ENCODE results near the gene TGFBR3. TPM values are rescaled to one million over a fixed set of nuclear protein-coding genes. Genes with fewer than 3 reads are reported as not detected.
"Not testable (repeated sequence)": the region's sequence is repeated elsewhere in the genome, so short reads cannot be mapped to it uniquely, and the experiment has no call there.

TGFBR3 gene
- total RNA-seq, 4 donors from 2014 or later, result 87.8 to 388 (median 212) TPM

DNA sequence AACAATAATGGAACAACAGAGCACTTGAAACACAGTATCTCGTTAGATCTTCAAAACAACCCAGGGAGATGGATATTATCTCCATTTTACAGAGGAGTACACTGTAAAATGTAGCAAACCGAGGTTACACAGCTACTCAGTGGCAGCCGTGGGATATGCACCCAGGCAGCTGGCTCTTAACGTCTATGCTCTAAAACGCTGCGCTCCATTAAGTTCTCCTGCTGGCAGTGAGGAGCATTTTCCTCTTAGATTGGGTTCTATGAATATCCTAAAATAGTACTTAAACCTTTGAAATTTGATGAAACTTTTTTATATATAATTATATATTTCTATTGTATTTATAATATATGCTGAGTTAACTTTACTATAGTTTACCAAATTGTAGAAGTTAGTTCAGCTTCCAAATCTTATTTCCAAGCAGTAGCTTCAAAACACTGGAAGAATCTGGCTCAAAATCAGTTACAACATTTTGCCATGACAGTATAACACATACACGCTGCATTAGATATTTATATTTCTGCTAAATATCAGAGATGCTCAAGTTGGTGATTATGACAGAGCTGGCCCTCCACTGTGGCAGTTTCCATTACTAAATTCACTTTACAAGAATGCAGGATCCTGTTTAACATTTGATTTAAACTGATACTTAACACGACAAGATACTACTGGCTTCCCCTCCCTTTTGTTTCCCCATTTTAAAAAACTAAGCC lies 49.5 kb downstream of the TGFBR3 start:
- Histone ChIP-seq H3K27ac (peak overlapping the region in 1 of 2 donors; percentile 57), H3K9me3 (no peaks in the 10 kb centered on the region), H3K4me3 (no peak overlapping the region), H3K27me3 (no peaks in the 10 kb centered on the region), H3K36me3 (no peaks in the 10 kb centered on the region), H3K4me1 (peaks cover 3 to 7% of the 10 kb centered on the region in 2 donors)
- TF ChIP-seq, protein P1, sequence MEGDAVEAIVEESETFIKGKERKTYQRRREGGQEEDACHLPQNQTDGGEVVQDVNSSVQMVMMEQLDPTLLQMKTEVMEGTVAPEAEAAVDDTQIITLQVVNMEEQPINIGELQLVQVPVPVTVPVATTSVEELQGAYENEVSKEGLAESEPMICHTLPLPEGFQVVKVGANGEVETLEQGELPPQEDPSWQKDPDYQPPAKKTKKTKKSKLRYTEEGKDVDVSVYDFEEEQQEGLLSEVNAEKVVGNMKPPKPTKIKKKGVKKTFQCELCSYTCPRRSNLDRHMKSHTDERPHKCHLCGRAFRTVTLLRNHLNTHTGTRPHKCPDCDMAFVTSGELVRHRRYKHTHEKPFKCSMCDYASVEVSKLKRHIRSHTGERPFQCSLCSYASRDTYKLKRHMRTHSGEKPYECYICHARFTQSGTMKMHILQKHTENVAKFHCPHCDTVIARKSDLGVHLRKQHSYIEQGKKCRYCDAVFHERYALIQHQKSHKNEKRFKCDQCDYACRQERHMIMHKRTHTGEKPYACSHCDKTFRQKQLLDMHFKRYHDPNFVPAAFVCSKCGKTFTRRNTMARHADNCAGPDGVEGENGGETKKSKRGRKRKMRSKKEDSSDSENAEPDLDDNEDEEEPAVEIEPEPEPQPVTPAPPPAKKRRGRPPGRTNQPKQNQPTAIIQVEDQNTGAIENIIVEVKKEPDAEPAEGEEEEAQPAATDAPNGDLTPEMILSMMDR (IDR thresholded peaks at IDR 0.05), result no peak
- TF ChIP-seq POLR2A (IDR thresholded peaks at IDR 0.05), result no peak
- no peak for DNase-seq
- intact Hi-C loops (cut with DNase I; ENCODE audit: low total_unique reads), result no loop called here

DNA sequence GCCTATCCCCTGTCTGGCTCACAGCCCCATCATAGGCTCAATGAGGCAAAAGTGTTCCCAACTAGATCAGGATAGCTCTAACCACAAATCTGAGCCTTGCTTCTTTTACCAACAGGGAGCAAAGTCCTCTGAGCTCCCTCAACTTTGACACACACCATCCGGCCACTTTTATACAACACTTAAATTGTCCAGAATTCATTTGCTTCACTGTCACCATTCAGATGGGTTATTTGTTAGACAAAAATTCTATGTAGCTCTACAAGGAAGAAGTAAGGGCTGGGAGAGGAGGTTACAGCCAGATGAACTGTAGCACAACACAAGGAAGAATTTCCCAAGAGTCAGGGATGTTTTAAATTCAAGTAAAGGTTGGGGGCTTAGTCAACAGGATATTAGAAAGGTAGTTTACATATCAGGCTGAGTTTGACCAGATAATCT lies 50.8 kb downstream of the TGFBR3 start:
- DNase-seq, result no peak
- no peaks in the 10 kb centered on the region for H3K27me3 ChIP-seq
- H3K4me1 ChIP-seq, result peaks cover 14 to 15% of the 10 kb centered on the region in 2 donors
- TF ChIP-seq, protein P1 (IDR thresholded peaks at IDR 0.05), result no peak
- no peak for TF ChIP-seq POLR2A (IDR thresholded peaks at IDR 0.05)
- H3K36me3 ChIP-seq, result no peaks in the 10 kb centered on the region
- intact Hi-C loops (cut with DNase I; ENCODE audit: low total_unique reads), result no loop called here
- no peak overlapping the region for H3K4me3 ChIP-seq
- H3K27ac ChIP-seq, result no peak overlapping the region
- no peaks in the 10 kb centered on the region for H3K9me3 ChIP-seq

DNA sequence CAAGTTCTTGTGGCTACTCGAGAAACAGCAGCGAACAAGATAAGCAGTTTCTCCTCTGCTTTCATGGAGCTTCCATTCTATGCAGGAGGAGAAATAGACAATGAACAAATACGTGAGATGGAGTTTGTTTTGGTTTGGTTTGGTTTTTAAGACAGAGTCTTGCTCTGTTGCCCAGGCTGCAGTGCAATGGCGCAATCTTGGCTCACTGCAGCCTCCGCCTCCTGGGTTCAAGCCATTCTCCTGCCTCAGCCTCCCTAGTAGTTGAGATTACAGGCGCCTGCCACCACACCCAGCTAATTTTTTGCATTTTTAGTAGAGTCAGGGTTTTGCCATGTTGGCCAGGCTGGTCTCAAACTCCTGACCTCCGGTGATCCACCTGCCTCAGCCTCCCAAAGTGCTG lies 51.4 kb downstream of the TGFBR3 start:
- intact Hi-C loops (cut with DNase I; ENCODE audit: low total_unique reads), result not testable (repeated sequence)

DNA sequence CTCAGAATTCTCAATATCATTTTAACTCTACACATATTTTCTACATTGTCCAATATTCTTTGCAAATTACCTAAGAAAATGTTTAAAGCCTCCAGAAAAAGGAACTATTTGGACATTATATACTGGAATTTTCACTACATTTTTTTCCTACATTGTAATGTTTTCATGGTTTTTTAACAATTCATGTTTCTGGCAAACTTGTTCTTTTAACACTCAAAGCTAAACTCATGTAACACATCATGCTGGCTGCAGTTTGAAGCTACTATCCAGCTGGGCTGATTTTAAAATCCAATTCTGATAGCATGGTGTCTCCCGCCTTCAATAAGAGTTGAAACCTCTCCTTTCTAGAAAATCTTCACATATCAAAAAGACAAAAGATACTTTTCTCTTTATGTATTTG lies 52.0 kb downstream of the TGFBR3 start:
- intact Hi-C loops (cut with DNase I; ENCODE audit: low total_unique reads), result no loop called here
- Histone ChIP-seq H3K4me1 (peaks cover 18 to 19% of the 10 kb centered on the region in 2 donors), H3K27ac (peak overlapping the region in 1 of 2 donors; percentile 21)

More for the DNA sequence above, 51.4 kb downstream of the TGFBR3 start:
- not testable (repeated sequence) for H3K27ac ChIP-seq, H3K4me3 ChIP-seq, DNase-seq, H3K9me3 ChIP-seq, H3K36me3 ChIP-seq, H3K27me3 ChIP-seq
- H3K4me1 ChIP-seq, result peaks cover 15 to 19% of the 10 kb centered on the region in 2 donors

DNA sequence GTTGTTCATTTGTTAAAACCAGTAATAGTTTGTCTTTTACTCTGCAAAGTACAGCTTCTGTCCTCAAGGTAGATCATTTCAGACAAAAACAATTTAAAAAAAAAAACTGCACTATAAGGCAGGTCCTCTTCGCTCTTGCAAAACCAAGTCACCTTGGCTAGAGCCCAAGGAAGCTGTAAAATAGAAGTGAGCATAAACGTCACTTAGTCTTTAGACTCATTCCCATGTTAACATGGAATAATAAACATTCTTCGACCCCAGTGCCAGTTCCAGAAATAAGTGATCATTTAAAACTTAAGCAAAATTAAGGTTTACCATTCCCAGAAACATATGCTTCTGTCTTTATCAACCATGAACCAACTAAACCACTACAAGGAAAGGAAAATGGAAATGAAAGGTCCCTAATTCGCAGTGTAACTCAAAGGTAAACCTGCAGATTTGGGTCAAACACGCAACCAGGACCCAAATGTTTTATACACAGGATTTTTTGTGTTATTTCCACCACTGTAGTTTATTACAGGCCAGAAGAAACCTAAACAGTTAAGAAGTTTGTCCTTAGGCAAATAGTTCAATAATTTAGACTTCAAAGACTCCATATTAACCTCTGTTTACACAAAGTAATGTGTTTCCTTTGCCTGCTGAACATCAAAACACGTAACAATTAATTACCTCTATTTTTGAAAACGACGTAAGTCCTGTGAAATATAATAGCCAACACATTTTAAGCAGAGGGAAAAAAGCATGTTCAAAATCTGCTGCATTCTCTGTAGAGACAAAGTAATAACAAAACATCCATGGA lies 54.6 kb downstream of the TGFBR3 start:
- peak in 1 of 2 donors; percentile 75 for DNase-seq
- Histone ChIP-seq H3K4me1 (peaks cover 18 to 24% of the 10 kb centered on the region in 2 donors), H3K27ac (peak overlapping the region; percentile 54 to 76), H3K9me3 (no peaks in the 10 kb centered on the region), H3K4me3 (no peak overlapping the region), H3K27me3 (no peaks in the 10 kb centered on the region), H3K36me3 (no peaks in the 10 kb centered on the region)
- intact Hi-C loops (cut with DNase I; ENCODE audit: low total_unique reads), result no loop called here
- no peak for TF ChIP-seq POLR2A (IDR thresholded peaks at IDR 0.05)
- TF ChIP-seq, protein P1 (IDR thresholded peaks at IDR 0.05), result no peak

More for the DNA sequence above, 52.0 kb downstream of the TGFBR3 start:
- DNase-seq, result no peak
- Histone ChIP-seq H3K36me3 (no peaks in the 10 kb centered on the region), H3K27me3 (no peaks in the 10 kb centered on the region), H3K9me3 (no peaks in the 10 kb centered on the region), H3K4me3 (no peak overlapping the region)
- no peak for TF ChIP-seq POLR2A (IDR thresholded peaks at IDR 0.05)
- TF ChIP-seq, protein P1 (IDR thresholded peaks at IDR 0.05), result no peak
